ENCODE data around the gene GARNL3.

The GARNL3 gene

DNA sequence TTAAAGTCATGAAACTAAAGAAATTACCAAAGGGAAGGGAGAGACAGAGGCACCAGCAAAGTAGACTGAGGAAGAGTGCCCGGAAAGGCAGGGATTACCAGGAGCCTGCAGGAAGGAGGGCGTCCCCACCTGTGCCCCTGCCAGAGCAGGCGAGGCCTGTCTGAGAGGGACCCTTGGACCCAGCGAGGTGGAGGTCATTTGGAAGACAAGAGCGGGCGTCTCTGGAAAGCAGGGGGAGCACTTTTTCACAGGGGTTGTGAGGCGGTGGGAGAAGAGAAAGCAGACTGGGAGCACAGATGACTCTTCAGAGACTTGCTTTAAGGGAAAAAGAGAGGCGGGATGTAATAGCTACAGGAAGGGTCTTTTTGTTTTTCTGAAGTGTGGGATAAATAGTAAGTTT is 104.9 kb downstream of the GARNL3 start:
- no peak for TF ChIP-seq CTCF (IDR thresholded peaks at IDR 0.05; ENCODE audit: low read depth, low read length, missing control alignments)
- DNase-seq (ENCODE audit: extremely low read depth, low read depth) = no peak
- H3K4me3 ChIP-seq (replicated peaks; ENCODE audit: low read depth, low read length) = no peak overlapping the region

DNA sequence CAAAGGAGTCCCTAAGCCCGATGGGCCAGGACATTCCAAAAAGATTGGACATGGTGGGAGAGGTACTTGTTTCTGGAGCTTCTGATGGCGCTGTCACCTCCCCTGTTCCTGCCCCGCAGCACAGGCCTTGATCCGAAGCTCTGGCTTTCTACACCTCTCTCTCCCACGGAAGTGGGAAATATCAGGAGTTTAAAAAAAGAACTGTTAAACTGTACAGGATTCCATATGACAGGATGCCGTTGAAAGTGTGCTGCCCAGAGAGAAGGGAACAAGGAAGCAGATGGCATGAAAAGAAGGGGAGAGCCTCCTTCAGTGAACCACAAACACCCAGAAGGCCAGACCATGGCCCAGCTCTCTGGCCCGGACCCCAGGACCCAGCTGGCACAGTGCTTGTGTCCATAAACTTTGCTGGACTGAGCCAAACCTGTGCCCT is 105.6 kb downstream of the GARNL3 start:
- no peak for DNase-seq (ENCODE audit: extremely low read depth, low read depth)
- TF ChIP-seq CTCF (IDR thresholded peaks at IDR 0.05; ENCODE audit: low read depth, low read length, missing control alignments) = no peak
- H3K4me3 ChIP-seq (replicated peaks; ENCODE audit: low read depth, low read length) = no peak overlapping the region

DNA sequence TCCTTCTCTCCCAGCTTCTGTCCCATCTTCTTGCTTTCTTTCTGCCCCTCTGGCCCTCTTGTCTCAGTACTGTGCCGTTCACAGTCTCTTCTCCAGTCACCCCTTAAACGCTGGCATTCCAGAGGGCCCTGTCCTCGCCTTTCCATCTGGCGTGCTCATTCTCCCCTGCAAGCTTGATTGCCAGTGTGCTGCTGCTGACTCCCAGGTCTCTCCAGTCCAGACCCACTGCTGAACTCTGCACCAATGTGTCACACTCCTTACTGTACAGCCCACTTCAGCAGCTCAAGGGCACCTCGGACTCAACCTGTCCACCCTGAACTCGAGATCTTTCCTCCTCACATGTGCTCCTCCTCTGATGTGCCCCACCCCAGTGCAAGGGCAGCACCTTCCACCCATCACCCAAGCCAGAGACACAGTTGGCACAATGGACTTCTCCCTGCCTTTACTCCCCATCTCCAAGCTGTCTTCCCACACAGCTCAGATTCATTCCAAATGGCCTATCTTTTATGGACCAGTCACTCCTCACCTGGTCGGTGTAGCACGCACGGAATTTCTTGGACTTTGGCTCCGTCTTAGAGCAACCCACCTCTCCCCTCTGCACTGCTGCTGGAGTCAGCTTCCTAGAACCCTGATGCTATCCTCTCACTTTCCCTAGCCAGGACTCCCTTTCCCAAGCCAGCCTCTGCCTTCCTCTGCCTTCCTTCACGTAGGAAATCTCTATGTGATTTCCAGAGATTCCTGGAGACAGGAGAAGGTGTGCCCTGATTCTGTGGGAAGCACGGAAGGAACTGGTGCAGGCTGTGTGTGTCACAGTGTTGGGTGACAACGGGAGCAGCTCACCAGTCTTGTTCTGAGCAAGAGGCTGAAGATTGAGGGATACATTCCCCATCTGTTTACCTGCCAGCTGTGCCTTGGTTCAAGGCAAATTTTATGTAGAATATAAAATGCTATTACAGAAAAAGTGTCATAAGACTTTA is 106.4 kb downstream of the GARNL3 start:
- DNase-seq (ENCODE audit: extremely low read depth, low read depth) = no peak
- TF ChIP-seq CTCF (IDR thresholded peaks at IDR 0.05; ENCODE audit: low read depth, low read length, missing control alignments) = no peak
- no peak overlapping the region for H3K4me3 ChIP-seq (replicated peaks; ENCODE audit: low read depth, low read length)

GRCh38 chr9:127380479-127380878 is 115.9 kb downstream of the GARNL3 start:
- no peak for TF ChIP-seq CTCF (IDR thresholded peaks at IDR 0.05; ENCODE audit: low read depth, low read length, missing control alignments)
- no peak for DNase-seq (ENCODE audit: extremely low read depth, low read depth)
- H3K4me3 ChIP-seq (replicated peaks; ENCODE audit: low read depth, low read length) = no peak overlapping the region

- TF ChIP-seq CTCF (IDR thresholded peaks at IDR 0.05; ENCODE audit: low read depth, low read length, missing control alignments) = no peak
- H3K4me3 ChIP-seq (replicated peaks; ENCODE audit: low read depth, low read length) = no peak overlapping the region
These were observed 118.0 kb downstream of the GARNL3 start for GRCh38 chr9:127382541-127382940.

GRCh38 chr9:127384016-127384730 is 119.6 kb downstream of the GARNL3 start:
- no peak overlapping the region for H3K4me3 ChIP-seq (replicated peaks; ENCODE audit: low read depth, low read length)

More at GRCh38 chr9:127382541-127382940, 118.0 kb downstream of the GARNL3 start:
- DNase-seq (ENCODE audit: extremely low read depth, low read depth) = no peak

More at GRCh38 chr9:127384016-127384730, 119.6 kb downstream of the GARNL3 start:
- TF ChIP-seq CTCF (IDR thresholded peaks at IDR 0.05; ENCODE audit: low read depth, low read length, missing control alignments) = no peak
- no peak for DNase-seq (ENCODE audit: extremely low read depth, low read depth)
